ENCODE data around the gene LAMA1. TPM values are rescaled to one million over a fixed set of nuclear protein-coding genes. Genes with fewer than 3 reads are reported as not detected.

Gene LAMA1
- total and polyA plus RNA-seq, 2 of the 8 experiments (the other 6 are each of a cell fraction or from before 2014, with no cell fraction given), result 30.4 to 48.7 TPM

- Histone ChIP-seq H4K91ac (replicated peaks; ENCODE audit: insufficient read length, low read length) (no peak overlapping the region), H2BK12ac (ENCODE audit: low read depth, low read length) (no peak overlapping the region), H4K5ac (ENCODE audit: insufficient read length, low read depth, low read length) (no peak overlapping the region), H3K79me2 (ENCODE audit: control insufficient read depth in 1 of 2, insufficient read depth in 2 of 2, low read length in 2 of 2) (no peaks in the 10 kb centered on the region), H3K56ac (replicated peaks; ENCODE audit: insufficient read length, low read depth, low read length) (no peak overlapping the region), H3K79me1 (ENCODE audit: low read depth, low read length) (no peaks in the 10 kb centered on the region), H3K4me3 (ENCODE audit: extremely low read depth in 1 of 4, insufficient read depth in 2 of 4, low read depth in 3 of 4, low read length in 4 of 4) (no peak overlapping the region), H3K4ac (replicated peaks; ENCODE audit: insufficient read length, low read depth, low read length) (no peak overlapping the region), H2AFZ (ENCODE audit: low read length) (no peak overlapping the region), H3K27ac (ENCODE audit: low read depth, low read length) (no peak overlapping the region), H3K9me3 (ENCODE audit: insufficient read depth in 2 of 2, low read depth in 1 of 2, low read length in 1 of 2) (no peaks in the 10 kb centered on the region), H3K9ac (replicated peaks in 1 of 4; ENCODE audit: extremely low read depth in 1 of 4, low read depth in 3 of 4, low read length in 3 of 4) (no peak overlapping the region), H2BK5ac (ENCODE audit: low read depth, low read length) (no peak overlapping the region), H2BK15ac (ENCODE audit: low read length) (no peak overlapping the region), H2BK20ac (ENCODE audit: low read length) (no peak overlapping the region), H3K4me1 (replicated peaks in 1 of 4; ENCODE audit: control insufficient read depth in 3 of 4, insufficient read depth in 4 of 4, low read length in 3 of 4) (no peaks in the 10 kb centered on the region), H3K4me2 (ENCODE audit: insufficient read depth in 1 of 2, low read depth in 2 of 2, low read length in 2 of 2) (no peak overlapping the region), H3K23me2 (ENCODE audit: low read depth, low read length) (no peaks in the 10 kb centered on the region), H3K27me3 (replicated peaks in 1 of 4; ENCODE audit: control insufficient read depth in 3 of 4, extremely low read depth in 1 of 4, insufficient read depth in 3 of 4, low read length in 3 of 4) (no peaks in the 10 kb centered on the region), H2AK5ac (ENCODE audit: low read depth, low read length) (no peak overlapping the region), H4K20me1 (replicated peaks in 1 of 2; ENCODE audit: control insufficient read depth in 1 of 2, insufficient read depth in 2 of 2, low read length in 2 of 2) (peaks cover 0 to 1% of the 10 kb centered on the region in 2 experiments), H4K8ac (ENCODE audit: extremely low read depth, insufficient read depth, low read length) (no peak overlapping the region), H2BK120ac (replicated peaks; ENCODE audit: low read depth, low read length) (no peak overlapping the region), H3K36me3 (ENCODE audit: control insufficient read depth in 2 of 4, insufficient read depth in 4 of 4, low read length in 3 of 4) (no peaks in the 10 kb centered on the region), H3K23ac (ENCODE audit: insufficient read length) (no peak overlapping the region), H3K14ac (ENCODE audit: insufficient read length) (no peak overlapping the region), H3K18ac (ENCODE audit: extremely low read depth, low read length) (no peak overlapping the region)
- TF ChIP-seq JUN (IDR thresholded peaks at IDR 0.05; ENCODE audit: low read depth, low read length) (no peak), TAF1 (IDR thresholded peaks at IDR 0.05; ENCODE audit: low read depth, low read length) (no peak), CBX8 (IDR thresholded peaks at IDR 0.05; ENCODE audit: borderline replicate concordance, low read depth, low read length) (no peak), TBP (IDR thresholded peaks at IDR 0.05; ENCODE audit: low read depth, low read length) (no peak), POLR2AphosphoS5 (IDR thresholded peaks at IDR 0.05; ENCODE audit: low read depth, low read length) (no peak), SP1 (IDR thresholded peaks at IDR 0.05; ENCODE audit: low read depth, low read length) (no peak), RXRA (IDR thresholded peaks at IDR 0.05; ENCODE audit: insufficient read depth, low read depth, low read length) (no peak)
- POLR2A ChIA-PET (ENCODE audit: partially characterized antibody), result no interaction called here
- no peak for FAIRE-seq
- CTCF ChIA-PET (ENCODE audit: partially characterized antibody), result interaction anchor here (0.9 kb wide), 1 partner anchor 716 kb away, joined by 3 read pairs; no protein-coding TSS in a partner anchor
- no peak for DNase-seq (ENCODE audit: low read depth in 1 of 2, low spot score in 2 of 2)
- WGBS, 2 experiments (ENCODE audit: extremely low coverage in 1 of 2, insufficient coverage in 1 of 2, insufficient read length in 1 of 2, insufficient replicate concordance in 2 of 2, low coverage in 1 of 2, low lambda C conversion rate in 2 of 2, missing lambda C conversion rate in 1 of 2), result 88% methylated on average over 5 of the region's 6 CpGs; no CpG with 5 or more reads in 1 of the 2 experiments
Observed at GRCh38 chr18:7056026-7056425, 61.6 kb downstream of the LAMA1 start.

Data from H1 (cell line).